ENCODE data around the gene SHB. TPM values are rescaled to one million over a fixed set of nuclear protein-coding genes. Genes with fewer than 3 reads are reported as not detected.

Gene SHB
- total RNA-seq, 4 donors from 2014 or later, result 9.7 to 17.5 (median 14.2) TPM

- ATAC-seq, result peak; percentile 59
- Histone ChIP-seq H3K4me3 (no peak overlapping the region), H3K27me3 (no peaks in the 10 kb centered on the region), H3K9me3 (no peaks in the 10 kb centered on the region), H3K27ac (peak overlapping the region in 2 of 4 donors; percentile 2 to 34), H3K36me3 (no peaks in the 10 kb centered on the region), H3K4me1 (peaks cover 0 to 12% (median 0%) of the 10 kb centered on the region in 3 donors)
- WGBS, 2 donors (ENCODE audit: low coverage in 1 of 2), result 39 to 62% methylated on average over 10 of the region's 15 CpGs
- TF ChIP-seq POLR2AphosphoS5 (IDR thresholded peaks at IDR 0.05) (peak; percentile 67), EP300 (IDR thresholded peaks at IDR 0.05) (no peak)
These were observed 104.9 kb downstream of the SHB start for GRCh38 chr9:37963936-37964739.

- Histone ChIP-seq H3K27me3 (no peaks in the 10 kb centered on the region), H3K4me3 (no peak overlapping the region), H3K36me3 (no peaks in the 10 kb centered on the region), H3K4me1 (peaks cover 0 to 7% (median 0%) of the 10 kb centered on the region in 3 donors), H3K9me3 (no peaks in the 10 kb centered on the region), H3K27ac (no peak overlapping the region)
- TF ChIP-seq POLR2A (IDR thresholded peaks at IDR 0.05), result no peak
- no peak for TF ChIP-seq EP300 (IDR thresholded peaks at IDR 0.05)
- TF ChIP-seq CTCF (IDR thresholded peaks at IDR 0.05), result no peak
- TF ChIP-seq POLR2AphosphoS5 (IDR thresholded peaks at IDR 0.05), result no peak
- no peak for ATAC-seq
- 69% methylated on average over 2 to 3 of the region's 3 CpGs for WGBS, 2 donors (ENCODE audit: low coverage in 1 of 2)
These were observed 107.7 kb downstream of the SHB start for GRCh38 chr9:37961351-37961750.

- Histone ChIP-seq H3K9me3 (no peaks in the 10 kb centered on the region), H3K36me3 (peaks cover 0 to 5% of the 10 kb centered on the region in 2 donors), H3K27me3 (no peaks in the 10 kb centered on the region), H3K27ac (no peak overlapping the region), H3K4me3 (no peak overlapping the region), H3K4me1 (peaks cover 0 to 7% (median 0%) of the 10 kb centered on the region in 3 donors)
- 100% methylated on average over 2 of the region's 3 CpGs; no CpG with 5 or more reads in 1 of the 2 donors for WGBS, 2 donors (ENCODE audit: low coverage in 1 of 2)
- no peak for TF ChIP-seq CTCF (IDR thresholded peaks at IDR 0.05)
- TF ChIP-seq POLR2A (IDR thresholded peaks at IDR 0.05), result no peak
- TF ChIP-seq POLR2AphosphoS5 (IDR thresholded peaks at IDR 0.05), result no peak
- no peak for TF ChIP-seq EP300 (IDR thresholded peaks at IDR 0.05)
- ATAC-seq, result no peak
These were observed 108.4 kb downstream of the SHB start for GRCh38 chr9:37960631-37961030.

- WGBS, 2 donors (ENCODE audit: low coverage in 1 of 2), result 56 to 79% methylated on average over 4 of the region's 4 CpGs
- TF ChIP-seq CTCF (IDR thresholded peaks at IDR 0.05) (no peak), EP300 (IDR thresholded peaks at IDR 0.05) (no peak), POLR2AphosphoS5 (IDR thresholded peaks at IDR 0.05) (no peak), POLR2A (IDR thresholded peaks at IDR 0.05) (no peak)
- peaks cover 0 to 7% (median 0%) of the 10 kb centered on the region in 3 donors for H3K4me1 ChIP-seq
- H3K9me3 ChIP-seq, result no peaks in the 10 kb centered on the region
- H3K36me3 ChIP-seq, result peaks cover 0 to 11% of the 10 kb centered on the region in 2 donors
- H3K27me3 ChIP-seq, result no peaks in the 10 kb centered on the region
- ATAC-seq, result no peak
- no peak overlapping the region for H3K27ac ChIP-seq
- no peak overlapping the region for H3K4me3 ChIP-seq
These were observed 109.1 kb downstream of the SHB start for GRCh38 chr9:37959976-37960375.

GRCh38 chr9:37958154-37958553 is 110.9 kb downstream of the SHB start:
- TF ChIP-seq POLR2A (IDR thresholded peaks at IDR 0.05), result no peak
- TF ChIP-seq EP300 (IDR thresholded peaks at IDR 0.05), result no peak
- no peak for TF ChIP-seq CTCF (IDR thresholded peaks at IDR 0.05)
- TF ChIP-seq POLR2AphosphoS5 (IDR thresholded peaks at IDR 0.05), result no peak
- WGBS, 2 donors (ENCODE audit: low coverage in 1 of 2), result 88 to 94% methylated on average over 4 of the region's 9 CpGs
- H3K9me3 ChIP-seq, result no peaks in the 10 kb centered on the region

More at GRCh38 chr9:37958154-37958553, 110.9 kb downstream of the SHB start:
- no peak for ATAC-seq
- no peak overlapping the region for H3K4me3 ChIP-seq
- no peaks in the 10 kb centered on the region for H3K27me3 ChIP-seq
- H3K36me3 ChIP-seq, result peaks cover 0 to 19% of the 10 kb centered on the region in 2 donors
- H3K27ac ChIP-seq, result no peak overlapping the region
- peaks cover 0 to 15% (median 11%) of the 10 kb centered on the region in 3 donors for H3K4me1 ChIP-seq
